SK-N-SH treated with all-trans-retinoic acid at 6 μM for 48 hours (cell line): ENCODE results near the gene LPP.

Source experiments
- ATAC-seq: fragments of 200-7000 bp; cut with Tn5 transposase; 3 replicates; pipeline ENCODE4 v1.9.1; 2020; ENCODE audit warnings: mild to moderate bottlenecking, moderate library complexity
- ARNTL ChIP-seq: fragments of 450-650 bp; formaldehyde crosslinking; IDR thresholded peaks from 2 replicates; pipeline ENCODE4 v1.5.0; 2020; ENCODE audit warnings: low read depth, mild to moderate bottlenecking, moderate library complexity, borderline replicate concordance
- CSDC2 ChIP-seq: fragments of 250-450 bp; sonication (Bioruptor Pico); IDR thresholded peaks from 2 replicates; pipeline ENCODE4 v1.5.0; 2020; ENCODE audit warnings: mild to moderate bottlenecking, moderate library complexity
- GLIS3 ChIP-seq: fragments of 250-450 bp; sonication (Bioruptor Pico); IDR thresholded peaks from 2 replicates; pipeline ENCODE4 v1.5.0; 2020; ENCODE audit warnings: mild to moderate bottlenecking, moderate library complexity
- ISL1 ChIP-seq: fragments of 250-450 bp; sonication (Bioruptor Pico); IDR thresholded peaks from 2 replicates; pipeline ENCODE4 v2.1.2; 2022; ENCODE audit warnings: mild to moderate bottlenecking, moderate library complexity
- OSR1 ChIP-seq: fragments of 250-450 bp; sonication (Bioruptor Pico); IDR thresholded peaks from 2 replicates; pipeline ENCODE4 v1.8.0; 2022; ENCODE audit warnings: moderate library complexity, mild to moderate bottlenecking, inconsistent platforms
- PPARA ChIP-seq: fragments of 250-450 bp; sonication (Bioruptor Pico); IDR thresholded peaks from 2 replicates; pipeline ENCODE4 v1.5.0; 2020; ENCODE audit warnings: mild to moderate bottlenecking, borderline replicate concordance
- RARB ChIP-seq: fragments of 250-450 bp; sonication (Bioruptor Pico); IDR thresholded peaks from 2 replicates; pipeline ENCODE4 v1.8.0; 2021; ENCODE audit warnings: mild to moderate bottlenecking, moderate library complexity
- SNAI2 ChIP-seq: fragments of 250-450 bp; sonication (Bioruptor Pico); IDR thresholded peaks from 2 replicates; pipeline ENCODE4 v1.5.0; 2020; ENCODE audit warnings: mild to moderate bottlenecking, moderate library complexity
- TCF4 ChIP-seq: fragments of 250-450 bp; sonication (Bioruptor Pico); IDR thresholded peaks from 2 replicates; pipeline ENCODE4 v1.8.0; 2021; ENCODE audit warnings: mild to moderate bottlenecking, moderate library complexity, borderline replicate concordance
- TOX ChIP-seq: fragments of 250-450 bp; sonication (Bioruptor Pico); IDR thresholded peaks from 2 replicates; pipeline ENCODE4 v1.8.0; 2021; ENCODE audit warnings: mild to moderate bottlenecking, moderate library complexity, borderline replicate concordance
- ZC3H10 ChIP-seq: fragments of 250-450 bp; sonication (Bioruptor Pico); IDR thresholded peaks from 2 replicates; pipeline ENCODE4 v1.5.1; 2021; ENCODE audit warnings: mild to moderate bottlenecking, moderate library complexity
- ZFP3 ChIP-seq: fragments of 250-450 bp; sonication (Bioruptor Pico); IDR thresholded peaks from 2 replicates; pipeline ENCODE4 v1.5.0; 2020; ENCODE audit warnings: mild to moderate bottlenecking, moderate library complexity
- ZFP30 ChIP-seq: fragments of 450-650 bp; formaldehyde crosslinking; IDR thresholded peaks from 2 replicates; pipeline ENCODE4 v1.5.0; 2022; ENCODE audit warnings: mild to moderate bottlenecking, moderate library complexity
- ZNF565 ChIP-seq: fragments of 450-650 bp; formaldehyde crosslinking; conservative IDR thresholded peaks from 2 replicates; pipeline ENCODE4 v1.5.0; 2020; ENCODE audit warnings: low read depth, mild to moderate bottlenecking, moderate library complexity
- ZNF70 ChIP-seq: fragments of 450-650 bp; formaldehyde crosslinking; IDR thresholded peaks from 2 replicates; pipeline ENCODE4 v1.5.0; 2020; ENCODE audit warnings: mild to moderate bottlenecking, moderate library complexity
- ZNF8 ChIP-seq: fragments of 450-650 bp; formaldehyde crosslinking; IDR thresholded peaks from 2 replicates; pipeline ENCODE4 v1.5.0; 2020; ENCODE audit warnings: mild to moderate bottlenecking, moderate library complexity
- TF ChIP-seq, protein P1 (sequence below): fragments of 250-450 bp; sonication (Bioruptor Pico); IDR thresholded peaks from 2 replicates; pipeline ENCODE4 v1.8.0; 2021; ENCODE audit warnings: low read depth, mild to moderate bottlenecking, moderate library complexity, borderline replicate concordance
- TF ChIP-seq, protein P2 (sequence below): fragments of 250-450 bp; sonication (Bioruptor Pico); IDR thresholded peaks from 2 replicates; pipeline ENCODE4 v1.8.0; 2020; ENCODE audit warnings: mild to moderate bottlenecking, moderate library complexity, borderline replicate concordance
- TF ChIP-seq, protein P3 (sequence below): fragments of 250-450 bp; sonication (Bioruptor Pico); IDR thresholded peaks from 2 replicates; pipeline ENCODE4 v1.5.1; 2021; ENCODE audit warnings: mild to moderate bottlenecking, moderate library complexity
- TF ChIP-seq, protein P4 (sequence below): fragments of 250-450 bp; sonication (Bioruptor Pico); IDR thresholded peaks from 2 replicates; pipeline ENCODE4 v1.5.1; 2020; ENCODE audit warnings: low read depth, mild to moderate bottlenecking, moderate library complexity
- TF ChIP-seq, protein P5 (sequence below): fragments of 250-450 bp; sonication (Bioruptor Pico); IDR thresholded peaks from 2 replicates; pipeline ENCODE4 v1.5.0; 2020; ENCODE audit warnings: mild to moderate bottlenecking, moderate library complexity

Gene LPP

DNA sequence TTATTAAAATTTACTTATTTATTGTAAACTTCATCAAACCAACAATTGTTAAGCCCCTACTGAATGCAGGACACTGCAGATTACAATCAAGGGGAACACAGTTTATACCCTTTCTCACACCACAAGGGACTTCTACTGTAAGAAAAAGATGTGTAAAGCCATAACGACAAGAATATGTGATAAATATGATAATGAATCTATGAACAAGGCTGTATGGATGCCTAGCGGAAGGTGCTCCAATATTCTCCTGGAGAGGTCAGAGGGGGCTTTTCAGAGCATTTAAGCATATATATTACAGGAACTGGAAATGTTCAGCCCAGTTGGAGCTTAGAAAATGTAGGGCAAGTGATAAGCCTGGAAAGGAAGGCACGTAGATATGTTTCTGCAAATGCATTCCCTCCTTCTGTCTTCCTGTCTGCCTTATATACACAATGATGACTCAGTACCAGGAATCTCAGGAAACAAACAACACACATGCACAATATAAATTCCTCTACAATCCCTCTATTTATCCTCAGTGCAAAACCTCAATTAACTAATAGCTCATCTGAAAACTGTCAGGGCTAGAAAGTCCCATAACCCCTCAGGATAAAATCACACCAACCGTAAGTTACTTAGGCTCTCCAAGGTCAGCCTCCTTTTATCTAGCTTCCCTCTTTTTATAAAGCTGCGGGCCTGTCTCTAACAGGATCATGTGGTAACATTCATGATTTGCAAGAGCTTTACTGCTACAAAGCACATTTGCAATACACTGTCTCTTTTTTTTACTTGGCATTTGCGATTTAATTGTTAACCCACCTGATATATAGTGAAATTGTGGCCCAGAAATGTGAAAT, 393.1 kb downstream of the LPP start:
- ATAC-seq = peak; percentile 96
- no peak for TF ChIP-seq SNAI2 (CRISPR knock-in tag)
- TF ChIP-seq ZNF70 (CRISPR knock-in tag) = no peak
- no peak for TF ChIP-seq ARNTL
- TF ChIP-seq CSDC2 = no peak
- no peak for TF ChIP-seq ZFP30 (CRISPR knock-in tag)
- TF ChIP-seq RARB = no peak
- no peak for TF ChIP-seq GLIS3
- no peak for TF ChIP-seq TCF4
- no peak for TF ChIP-seq ISL1 (CRISPR knock-in tag)
- TF ChIP-seq, protein P1, sequence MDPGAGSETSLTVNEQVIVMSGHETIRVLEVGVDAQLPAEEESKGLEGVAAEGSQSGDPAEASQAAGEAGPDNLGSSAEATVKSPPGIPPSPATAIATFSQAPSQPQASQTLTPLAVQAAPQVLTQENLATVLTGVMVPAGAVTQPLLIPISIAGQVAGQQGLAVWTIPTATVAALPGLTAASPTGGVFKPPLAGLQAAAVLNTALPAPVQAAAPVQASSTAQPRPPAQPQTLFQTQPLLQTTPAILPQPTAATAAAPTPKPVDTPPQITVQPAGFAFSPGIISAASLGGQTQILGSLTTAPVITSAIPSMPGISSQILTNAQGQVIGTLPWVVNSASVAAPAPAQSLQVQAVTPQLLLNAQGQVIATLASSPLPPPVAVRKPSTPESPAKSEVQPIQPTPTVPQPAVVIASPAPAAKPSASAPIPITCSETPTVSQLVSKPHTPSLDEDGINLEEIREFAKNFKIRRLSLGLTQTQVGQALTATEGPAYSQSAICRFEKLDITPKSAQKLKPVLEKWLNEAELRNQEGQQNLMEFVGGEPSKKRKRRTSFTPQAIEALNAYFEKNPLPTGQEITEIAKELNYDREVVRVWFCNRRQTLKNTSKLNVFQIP = no peak
- TF ChIP-seq ZC3H10 (CRISPR knock-in tag) = no peak
- TF ChIP-seq, protein P2, sequence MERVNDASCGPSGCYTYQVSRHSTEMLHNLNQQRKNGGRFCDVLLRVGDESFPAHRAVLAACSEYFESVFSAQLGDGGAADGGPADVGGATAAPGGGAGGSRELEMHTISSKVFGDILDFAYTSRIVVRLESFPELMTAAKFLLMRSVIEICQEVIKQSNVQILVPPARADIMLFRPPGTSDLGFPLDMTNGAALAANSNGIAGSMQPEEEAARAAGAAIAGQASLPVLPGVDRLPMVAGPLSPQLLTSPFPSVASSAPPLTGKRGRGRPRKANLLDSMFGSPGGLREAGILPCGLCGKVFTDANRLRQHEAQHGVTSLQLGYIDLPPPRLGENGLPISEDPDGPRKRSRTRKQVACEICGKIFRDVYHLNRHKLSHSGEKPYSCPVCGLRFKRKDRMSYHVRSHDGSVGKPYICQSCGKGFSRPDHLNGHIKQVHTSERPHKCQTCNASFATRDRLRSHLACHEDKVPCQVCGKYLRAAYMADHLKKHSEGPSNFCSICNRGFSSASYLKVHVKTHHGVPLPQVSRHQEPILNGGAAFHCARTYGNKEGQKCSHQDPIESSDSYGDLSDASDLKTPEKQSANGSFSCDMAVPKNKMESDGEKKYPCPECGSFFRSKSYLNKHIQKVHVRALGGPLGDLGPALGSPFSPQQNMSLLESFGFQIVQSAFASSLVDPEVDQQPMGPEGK (CRISPR knock-in tag) = no peak
- TF ChIP-seq, protein P3, sequence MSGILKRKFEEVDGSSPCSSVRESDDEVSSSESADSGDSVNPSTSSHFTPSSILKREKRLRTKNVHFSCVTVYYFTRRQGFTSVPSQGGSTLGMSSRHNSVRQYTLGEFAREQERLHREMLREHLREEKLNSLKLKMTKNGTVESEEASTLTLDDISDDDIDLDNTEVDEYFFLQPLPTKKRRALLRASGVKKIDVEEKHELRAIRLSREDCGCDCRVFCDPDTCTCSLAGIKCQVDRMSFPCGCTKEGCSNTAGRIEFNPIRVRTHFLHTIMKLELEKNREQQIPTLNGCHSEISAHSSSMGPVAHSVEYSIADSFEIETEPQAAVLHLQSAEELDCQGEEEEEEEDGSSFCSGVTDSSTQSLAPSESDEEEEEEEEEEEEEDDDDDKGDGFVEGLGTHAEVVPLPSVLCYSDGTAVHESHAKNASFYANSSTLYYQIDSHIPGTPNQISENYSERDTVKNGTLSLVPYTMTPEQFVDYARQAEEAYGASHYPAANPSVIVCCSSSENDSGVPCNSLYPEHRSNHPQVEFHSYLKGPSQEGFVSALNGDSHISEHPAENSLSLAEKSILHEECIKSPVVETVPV = no peak
- no peak for TF ChIP-seq TOX
- no peak for TF ChIP-seq ZNF8
- TF ChIP-seq, protein P4, sequence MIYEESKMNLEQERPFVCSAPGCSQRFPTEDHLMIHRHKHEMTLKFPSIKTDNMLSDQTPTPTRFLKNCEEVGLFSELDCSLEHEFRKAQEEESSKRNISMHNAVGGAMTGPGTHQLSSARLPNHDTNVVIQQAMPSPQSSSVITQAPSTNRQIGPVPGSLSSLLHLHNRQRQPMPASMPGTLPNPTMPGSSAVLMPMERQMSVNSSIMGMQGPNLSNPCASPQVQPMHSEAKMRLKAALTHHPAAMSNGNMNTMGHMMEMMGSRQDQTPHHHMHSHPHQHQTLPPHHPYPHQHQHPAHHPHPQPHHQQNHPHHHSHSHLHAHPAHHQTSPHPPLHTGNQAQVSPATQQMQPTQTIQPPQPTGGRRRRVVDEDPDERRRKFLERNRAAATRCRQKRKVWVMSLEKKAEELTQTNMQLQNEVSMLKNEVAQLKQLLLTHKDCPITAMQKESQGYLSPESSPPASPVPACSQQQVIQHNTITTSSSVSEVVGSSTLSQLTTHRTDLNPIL = no peak
- no peak for TF ChIP-seq OSR1 (CRISPR knock-in tag)
- no peak for TF ChIP-seq PPARA (CRISPR knock-in tag)
- TF ChIP-seq, protein P5, sequence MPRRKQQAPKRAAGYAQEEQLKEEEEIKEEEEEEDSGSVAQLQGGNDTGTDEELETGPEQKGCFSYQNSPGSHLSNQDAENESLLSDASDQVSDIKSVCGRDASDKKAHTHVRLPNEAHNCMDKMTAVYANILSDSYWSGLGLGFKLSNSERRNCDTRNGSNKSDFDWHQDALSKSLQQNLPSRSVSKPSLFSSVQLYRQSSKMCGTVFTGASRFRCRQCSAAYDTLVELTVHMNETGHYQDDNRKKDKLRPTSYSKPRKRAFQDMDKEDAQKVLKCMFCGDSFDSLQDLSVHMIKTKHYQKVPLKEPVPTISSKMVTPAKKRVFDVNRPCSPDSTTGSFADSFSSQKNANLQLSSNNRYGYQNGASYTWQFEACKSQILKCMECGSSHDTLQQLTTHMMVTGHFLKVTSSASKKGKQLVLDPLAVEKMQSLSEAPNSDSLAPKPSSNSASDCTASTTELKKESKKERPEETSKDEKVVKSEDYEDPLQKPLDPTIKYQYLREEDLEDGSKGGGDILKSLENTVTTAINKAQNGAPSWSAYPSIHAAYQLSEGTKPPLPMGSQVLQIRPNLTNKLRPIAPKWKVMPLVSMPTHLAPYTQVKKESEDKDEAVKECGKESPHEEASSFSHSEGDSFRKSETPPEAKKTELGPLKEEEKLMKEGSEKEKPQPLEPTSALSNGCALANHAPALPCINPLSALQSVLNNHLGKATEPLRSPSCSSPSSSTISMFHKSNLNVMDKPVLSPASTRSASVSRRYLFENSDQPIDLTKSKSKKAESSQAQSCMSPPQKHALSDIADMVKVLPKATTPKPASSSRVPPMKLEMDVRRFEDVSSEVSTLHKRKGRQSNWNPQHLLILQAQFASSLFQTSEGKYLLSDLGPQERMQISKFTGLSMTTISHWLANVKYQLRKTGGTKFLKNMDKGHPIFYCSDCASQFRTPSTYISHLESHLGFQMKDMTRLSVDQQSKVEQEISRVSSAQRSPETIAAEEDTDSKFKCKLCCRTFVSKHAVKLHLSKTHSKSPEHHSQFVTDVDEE (CRISPR knock-in tag) = no peak
- TF ChIP-seq ZFP3 (CRISPR knock-in tag) = no peak

DNA sequence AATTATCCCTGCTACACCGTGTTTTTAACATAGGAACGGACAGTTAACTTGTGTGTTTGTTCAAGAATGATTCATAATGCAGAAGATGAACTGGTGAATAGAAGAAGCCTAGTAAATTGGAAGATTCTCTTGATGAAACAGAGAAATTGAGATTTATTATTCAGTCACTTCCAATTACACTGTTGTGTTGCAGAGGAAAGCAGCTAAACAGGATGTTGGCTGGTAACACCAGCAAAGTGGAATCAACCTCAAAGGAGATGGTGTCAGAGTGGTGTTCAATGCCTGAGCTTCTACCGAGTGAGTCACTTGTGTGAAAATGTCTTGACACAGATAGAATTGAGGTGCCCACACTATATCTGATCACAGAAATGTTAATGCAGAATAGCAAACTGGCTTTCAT, 399.6 kb downstream of the LPP start:
- ATAC-seq = peak; percentile 84
- TF ChIP-seq OSR1 (CRISPR knock-in tag) = no peak
- no peak for TF ChIP-seq TCF4
- peak; percentile 85 for TF ChIP-seq RARB
- TF ChIP-seq TOX = peak; percentile 90
- TF ChIP-seq ZC3H10 (CRISPR knock-in tag) = peak; percentile 82; the same call in 1 of the 2 replicates
- TF ChIP-seq, protein P3 = no peak
- TF ChIP-seq, all 23 proteins: peak for 3

DNA sequence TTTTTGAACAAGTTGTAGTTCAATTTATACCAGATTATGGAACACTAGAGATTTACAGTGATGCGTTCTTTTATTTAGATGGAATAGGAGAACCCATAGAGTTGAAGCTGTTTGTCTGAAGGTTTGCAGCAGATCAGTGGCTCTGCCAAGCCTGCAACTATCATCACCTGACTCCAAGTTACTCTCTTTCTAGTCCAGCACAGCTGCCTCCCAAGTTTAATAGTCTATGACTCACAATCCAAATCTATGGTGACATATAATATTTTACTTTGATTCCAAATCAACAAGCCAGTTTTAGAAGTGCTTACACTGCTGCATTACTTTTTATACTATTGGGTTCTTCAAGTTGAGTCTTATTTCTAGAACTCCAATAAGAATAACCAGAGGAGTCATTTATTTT, 400.4 kb downstream of the LPP start:
- ATAC-seq = peak; percentile 63
- no peak for TF ChIP-seq TCF4
- no peak for TF ChIP-seq RARB
- no peak for TF ChIP-seq TOX
- TF ChIP-seq ZNF8 = no peak
- TF ChIP-seq ZNF70 (CRISPR knock-in tag) = no peak
- TF ChIP-seq, protein P4 = no peak
- TF ChIP-seq ZFP3 (CRISPR knock-in tag) = no peak
- no peak for TF ChIP-seq ISL1 (CRISPR knock-in tag)
- no peak for TF ChIP-seq ZFP30 (CRISPR knock-in tag)
- no peak for TF ChIP-seq ZNF565 (CRISPR knock-in tag)
- no peak for TF ChIP-seq OSR1 (CRISPR knock-in tag)
- no peak for TF ChIP-seq PPARA (CRISPR knock-in tag)
